ENCODE measurements around the gene CD2.

Gene CD2

GRCh38 chr1:116808848-116809508 is 54.7 kb downstream of the CD2 start:
- intact Hi-C loops (cut with DNase I) = no loop called here
- no peak for DNase-seq

DNA sequence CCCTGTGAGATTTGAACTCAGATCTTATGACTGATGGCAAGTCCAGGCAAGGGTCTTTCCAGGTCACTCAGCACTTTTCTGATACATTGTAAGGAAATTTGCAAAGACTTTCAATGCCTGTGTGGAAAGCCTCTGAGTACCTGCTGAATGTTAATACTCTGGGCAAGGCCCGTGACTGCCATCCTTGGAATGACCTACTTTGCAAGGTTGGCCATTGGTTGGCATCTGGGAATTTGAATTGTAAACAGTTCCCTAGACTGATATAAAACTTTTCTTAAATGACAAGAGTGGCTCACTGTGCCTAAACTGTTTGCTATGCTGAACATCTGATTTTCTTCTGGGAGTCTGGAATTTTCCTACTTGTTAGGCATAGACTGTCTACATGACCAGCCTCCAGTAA is 57.1 kb downstream of the CD2 start:
- intact Hi-C loops (cut with DNase I) = no loop called here

DNA sequence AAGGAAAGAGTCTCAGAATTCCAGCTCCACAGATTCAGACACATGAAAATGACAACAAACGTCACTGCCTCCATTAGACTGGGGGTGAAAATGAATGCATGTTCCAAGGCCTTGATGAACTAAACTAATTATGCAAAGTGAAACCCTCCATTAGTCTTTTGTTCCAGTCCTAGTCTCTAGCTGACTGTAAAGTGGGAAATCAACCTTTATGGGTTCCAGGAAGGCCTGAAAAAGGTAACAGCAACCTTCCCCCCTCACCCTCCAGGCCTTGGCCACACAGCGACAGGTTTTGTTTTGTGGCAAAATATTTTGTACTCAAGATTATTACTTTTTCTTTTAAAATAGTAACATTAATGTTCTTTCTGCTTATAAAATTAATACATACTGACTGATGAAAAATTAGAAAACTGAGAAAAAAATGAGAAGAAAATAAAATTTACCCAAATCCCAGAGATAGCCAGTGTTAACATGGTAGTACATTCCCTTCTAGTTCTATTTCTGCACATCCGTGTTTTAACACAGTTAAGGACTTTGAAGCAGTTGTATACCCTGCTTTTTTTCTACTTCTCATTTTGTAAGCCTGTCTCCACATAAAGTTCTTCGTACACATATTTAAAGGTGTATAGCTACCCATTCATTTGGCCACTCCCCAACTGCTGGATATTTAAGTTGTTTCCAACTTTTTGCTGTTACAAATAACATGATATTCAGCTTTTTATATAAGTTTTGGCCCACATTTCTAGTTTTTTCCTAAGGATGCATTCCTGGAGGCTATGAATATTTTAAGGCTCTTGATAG is 60.9 kb downstream of the CD2 start:
- intact Hi-C loops (cut with DNase I) = no loop called here
- DNase-seq = no peak

More for the DNA sequence above, 57.1 kb downstream of the CD2 start:
- DNase-seq = no peak

DNA sequence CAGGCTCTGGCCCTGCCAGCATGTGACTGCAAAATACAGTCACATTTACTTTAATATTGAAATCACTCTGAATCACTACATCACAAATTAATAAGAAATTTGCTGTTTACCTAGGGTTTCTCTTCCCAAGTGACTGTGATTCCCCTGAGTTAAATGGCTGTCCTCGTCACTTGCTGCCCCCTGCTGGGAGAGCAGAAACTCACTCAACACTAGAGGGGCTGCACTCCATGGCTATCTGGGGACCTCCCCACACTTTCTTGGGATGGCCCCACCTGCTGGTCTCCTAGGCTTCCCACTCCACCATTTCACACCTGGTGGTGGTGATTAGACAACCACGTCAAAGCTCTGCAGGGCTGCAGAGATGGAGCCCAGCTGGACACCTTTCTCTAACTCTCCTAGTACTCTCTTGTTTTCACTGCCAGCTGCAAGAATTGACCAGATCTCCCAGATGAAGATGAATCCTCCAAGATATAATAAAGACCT is 63.4 kb downstream of the CD2 start:
- intact Hi-C loops (cut with DNase I) = no loop called here
- DNase-seq = no peak

Measured in posterior cingulate gyrus (tissue), 11 donors.